ENCODE measurements around the gene CMIP.
A peak's percentile ranks its signal among the peaks of the same experiment; 100 is the strongest.

CMIP gene

DNA sequence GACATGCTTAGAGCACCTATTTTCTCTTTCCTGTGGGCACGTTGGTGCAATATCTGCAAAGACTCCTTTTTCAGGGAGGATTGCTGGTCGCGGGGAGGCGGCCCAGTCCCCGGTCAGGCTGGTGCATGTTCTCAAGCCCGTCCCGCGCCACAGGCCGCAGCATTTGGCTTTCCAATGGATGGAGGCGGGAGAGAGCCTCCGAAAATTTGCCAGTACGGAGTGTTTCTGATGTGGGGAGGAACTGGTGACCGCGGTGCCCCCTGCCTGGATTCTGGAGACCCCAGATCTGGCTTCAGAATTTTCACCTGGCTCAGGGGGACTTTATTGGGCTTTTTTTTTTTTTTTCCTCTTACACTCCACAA lies 2.3 kb downstream of the CMIP start:
- DNase-seq (ENCODE audit: low read depth, low spot score): no peak

GRCh38 chr16:81447383-81448101 lies 2.9 kb downstream of the CMIP start:
- DNase-seq (ENCODE audit: low read depth, low spot score): peak; percentile 45

- DNase-seq (ENCODE audit: low read depth, low spot score): peak; percentile 28
Observed at GRCh38 chr16:81448154-81449131, 3.8 kb downstream of the CMIP start.

GRCh38 chr16:81449241-81449640 lies 4.6 kb downstream of the CMIP start:
- DNase-seq (ENCODE audit: low read depth, low spot score): no peak

DNA sequence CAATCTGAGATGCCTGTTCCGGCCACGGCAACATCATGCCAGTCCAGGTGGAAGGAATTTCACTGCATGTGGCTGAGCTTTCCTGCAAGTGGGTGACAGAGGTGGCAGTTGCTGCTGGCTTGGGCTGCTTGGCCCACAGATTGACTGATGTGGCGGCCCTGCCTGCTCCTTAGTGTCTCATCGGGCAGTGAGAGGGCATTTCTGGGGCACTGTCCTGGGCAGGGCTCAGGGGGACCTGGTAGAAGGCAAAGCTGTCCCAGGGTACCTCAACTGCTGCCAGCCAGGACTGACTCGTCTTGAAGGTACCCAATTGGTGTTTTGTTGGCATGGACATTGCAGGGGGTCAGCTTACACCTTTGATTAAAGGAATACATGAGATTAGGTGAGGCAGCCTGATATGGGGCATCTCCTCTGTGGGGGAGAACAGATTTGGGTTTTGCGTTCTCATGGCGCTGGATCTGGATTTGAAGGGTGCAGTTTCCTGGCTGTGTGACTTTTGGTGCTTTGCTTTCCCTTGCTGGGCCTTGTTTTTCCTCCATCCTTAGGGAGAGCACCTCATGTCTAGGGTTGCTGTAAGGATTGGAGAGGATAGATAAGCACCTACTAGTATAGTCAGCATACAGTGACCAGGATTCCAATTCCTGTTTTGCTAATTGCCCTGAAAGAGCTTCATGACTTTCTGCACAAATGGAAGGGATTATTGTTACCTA lies 5.4 kb downstream of the CMIP start:
- no peak for DNase-seq (ENCODE audit: low read depth, low spot score)

DNA sequence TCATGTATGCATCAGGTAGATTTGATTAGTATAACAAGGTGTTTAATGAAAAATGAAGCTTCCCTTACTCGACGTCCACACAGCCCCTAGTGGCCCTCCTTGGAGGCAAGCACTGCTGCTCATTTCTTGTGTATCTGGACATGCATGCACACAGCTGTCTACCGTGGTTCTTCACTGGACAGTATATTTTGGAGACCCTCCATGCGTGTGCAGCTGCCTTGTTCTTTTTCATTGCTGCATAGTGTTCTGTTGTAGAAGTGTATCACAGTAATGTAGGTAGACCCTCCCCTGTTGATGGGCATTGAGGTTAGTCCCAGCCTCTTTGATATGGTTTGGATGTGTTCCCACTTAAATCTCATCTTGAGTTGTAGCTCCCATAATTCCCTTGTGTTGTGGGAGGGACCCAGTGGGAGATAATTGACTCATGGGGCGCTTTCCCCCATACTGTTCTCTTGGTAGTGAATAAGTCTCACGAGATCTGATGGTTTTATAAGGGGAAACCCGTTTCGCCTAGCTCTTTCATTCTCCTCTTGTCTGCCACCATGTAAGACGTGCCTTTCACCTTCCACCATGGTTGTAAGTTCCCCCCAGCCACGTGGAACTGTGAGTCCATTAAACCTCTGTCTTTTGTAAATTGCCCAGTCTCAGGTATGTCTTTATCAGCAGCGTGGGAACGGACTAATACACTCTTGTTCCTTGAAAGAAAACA lies 6.3 kb downstream of the CMIP start:
- DNase-seq (ENCODE audit: low read depth, low spot score): no peak

GRCh38 chr16:81451753-81452680 lies 7.4 kb downstream of the CMIP start:
- no peak for DNase-seq (ENCODE audit: low read depth, low spot score)

DNA sequence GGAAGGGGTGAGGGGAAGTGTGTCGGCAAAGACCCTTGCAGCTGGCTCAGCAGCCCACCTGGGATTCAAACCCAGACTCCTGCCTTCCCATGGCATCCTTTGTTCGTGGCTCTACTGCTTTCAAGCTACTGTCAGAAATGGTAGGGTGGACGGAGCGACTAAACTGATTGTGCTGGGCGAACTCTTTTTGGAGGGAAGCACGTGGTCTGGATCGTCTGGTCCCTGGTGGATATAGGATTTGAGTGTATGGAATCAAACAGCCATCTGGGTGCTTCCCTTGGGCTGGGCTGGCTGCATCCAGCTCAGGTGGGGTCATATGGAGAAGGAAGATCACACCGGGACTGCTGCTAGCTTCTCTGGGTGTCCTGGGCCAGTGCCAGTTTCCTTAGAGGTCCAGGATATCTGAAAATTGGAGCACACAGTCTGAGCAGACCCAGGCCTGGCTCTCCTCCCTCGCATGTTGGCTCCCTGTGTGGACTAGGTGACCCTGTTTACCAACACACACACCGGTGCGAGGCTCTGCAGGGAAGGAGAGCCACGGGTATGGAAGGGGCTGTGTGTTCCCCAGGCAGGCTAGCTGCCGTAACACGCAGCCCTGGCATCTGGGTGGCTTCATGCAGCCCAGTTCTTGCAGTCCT lies 8.6 kb downstream of the CMIP start:
- no peak for DNase-seq (ENCODE audit: low read depth, low spot score)

GRCh38 chr16:81454044-81454443 lies 9.4 kb downstream of the CMIP start:
- no peak for DNase-seq (ENCODE audit: low read depth, low spot score)

DNA sequence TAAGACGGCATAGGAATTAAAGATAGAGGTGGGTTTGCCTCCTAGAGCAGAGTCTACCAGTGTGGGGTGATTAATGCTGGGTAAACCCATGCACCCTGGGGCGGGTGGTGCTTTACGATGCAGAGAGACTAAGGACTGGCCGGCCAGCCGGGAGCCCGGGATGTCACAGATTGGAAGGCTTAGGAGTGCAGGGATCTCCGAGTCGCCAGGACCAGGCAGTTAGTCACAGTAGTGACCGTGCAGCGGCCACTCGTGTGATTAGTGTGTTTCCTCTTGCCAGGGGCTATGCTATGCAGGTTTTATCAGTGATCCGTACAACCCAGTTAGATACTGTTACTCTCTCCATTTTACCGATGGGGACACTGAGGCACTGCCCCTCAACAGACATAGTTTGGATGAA lies 10.4 kb downstream of the CMIP start:
- DNase-seq (ENCODE audit: low read depth, low spot score): no peak

DNA sequence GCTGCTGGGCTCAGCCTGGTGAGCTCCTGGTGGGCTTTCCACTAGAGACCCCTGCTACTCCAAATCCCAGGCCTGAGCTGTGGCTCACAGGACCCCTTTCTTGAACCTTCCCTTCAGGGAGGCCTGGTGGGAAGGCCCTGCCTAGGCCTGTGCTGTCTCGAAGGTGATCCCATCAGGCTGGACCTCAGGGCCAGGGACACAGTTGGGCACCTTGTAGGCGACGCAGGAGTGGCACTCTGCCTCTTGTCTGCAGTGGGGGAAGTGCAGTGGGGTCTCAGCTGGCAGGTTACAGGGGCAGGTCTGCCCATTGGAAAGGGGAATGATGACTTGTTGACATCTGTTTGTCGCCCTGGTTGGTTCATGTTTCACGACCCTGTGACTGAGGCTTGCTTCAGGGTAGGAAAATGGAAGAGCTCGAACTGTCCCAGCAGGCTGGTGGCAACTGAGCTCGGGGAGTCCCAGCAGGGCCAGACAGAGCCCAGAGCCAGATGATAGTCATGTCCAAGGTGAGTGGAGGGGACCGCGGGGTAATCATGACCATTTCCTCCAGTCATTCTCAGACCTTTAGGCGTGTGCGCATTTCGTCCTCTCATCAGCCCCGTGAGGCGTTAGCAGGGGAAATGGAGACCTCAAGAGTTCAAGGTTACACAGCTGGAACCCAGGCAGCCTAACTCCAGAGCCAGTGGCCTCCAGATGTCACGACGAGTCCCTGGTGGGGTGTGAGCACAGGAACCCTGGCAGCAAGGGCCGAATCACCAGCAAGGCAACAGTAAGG lies 11.3 kb downstream of the CMIP start:
- DNase-seq (ENCODE audit: low read depth, low spot score): no peak

- no peak for DNase-seq (ENCODE audit: low read depth, low spot score)
Observed at GRCh38 chr16:81456523-81457325, 12.1 kb downstream of the CMIP start.

GRCh38 chr16:81457326-81458133 lies 12.9 kb downstream of the CMIP start:
- peak; percentile 87 for DNase-seq (ENCODE audit: low read depth, low spot score)

- no peak for DNase-seq (ENCODE audit: low read depth, low spot score)
Observed at GRCh38 chr16:81458149-81458669, 13.6 kb downstream of the CMIP start.

- DNase-seq (ENCODE audit: low read depth, low spot score): no peak
Observed at GRCh38 chr16:81458827-81459598, 14.4 kb downstream of the CMIP start.

DNA sequence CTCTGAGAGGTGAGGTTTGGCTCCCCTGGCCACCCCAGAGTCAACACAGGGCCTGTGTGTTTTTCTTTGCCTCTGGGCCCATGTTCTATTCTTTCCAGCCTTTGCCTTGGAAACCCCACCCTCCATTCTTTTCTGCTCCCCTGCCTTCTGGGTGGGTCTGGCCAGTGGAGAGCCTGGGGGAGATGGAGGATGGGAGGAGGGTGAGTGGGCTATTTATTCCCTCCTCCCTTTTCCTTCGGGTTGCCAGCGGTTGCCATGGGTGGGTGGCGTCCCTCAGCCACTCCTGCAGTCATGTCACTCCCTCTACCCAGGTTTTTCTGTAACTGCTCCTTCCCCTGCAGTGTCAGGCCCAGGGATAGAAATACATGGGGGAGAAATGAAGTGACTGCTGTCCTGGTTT lies 15.5 kb downstream of the CMIP start:
- no peak for DNase-seq (ENCODE audit: low read depth, low spot score)

GRCh38 chr16:81461243-81461642 lies 16.6 kb downstream of the CMIP start:
- no peak for DNase-seq (ENCODE audit: low read depth, low spot score)

All from astrocyte of the hippocampus (primary cell).